ENCODE data around the gene USP48.
A peak's percentile ranks its signal among the peaks of the same experiment; 100 is the strongest.
"Not testable (repeated sequence)": the region's sequence is repeated elsewhere in the genome, so short reads cannot be mapped to it uniquely, and the experiment has no call there.

Gene USP48

DNA sequence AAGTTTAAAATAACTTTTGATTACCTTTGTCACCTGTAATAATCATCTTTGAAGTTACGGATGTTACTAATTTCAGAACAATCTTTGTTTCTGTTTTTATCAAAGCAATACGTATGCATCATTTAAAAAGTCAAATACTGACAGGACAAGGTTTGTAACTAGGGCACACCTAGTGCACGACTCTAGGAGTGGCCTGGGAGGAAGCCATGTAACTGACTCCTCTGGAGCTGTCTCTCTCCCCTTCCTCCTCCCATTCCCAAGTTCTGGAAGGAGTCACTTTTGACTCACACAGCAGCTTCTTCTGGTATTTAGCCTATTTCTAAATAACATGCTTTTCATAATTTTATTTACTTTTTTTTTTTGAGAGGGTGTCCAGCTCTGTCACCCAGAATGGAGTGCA is 102.0 kb downstream of the USP48 start:
- in situ Hi-C loops (cut with HindIII; ENCODE audit: low sequenced_read_pairs): no loop called here

DNA sequence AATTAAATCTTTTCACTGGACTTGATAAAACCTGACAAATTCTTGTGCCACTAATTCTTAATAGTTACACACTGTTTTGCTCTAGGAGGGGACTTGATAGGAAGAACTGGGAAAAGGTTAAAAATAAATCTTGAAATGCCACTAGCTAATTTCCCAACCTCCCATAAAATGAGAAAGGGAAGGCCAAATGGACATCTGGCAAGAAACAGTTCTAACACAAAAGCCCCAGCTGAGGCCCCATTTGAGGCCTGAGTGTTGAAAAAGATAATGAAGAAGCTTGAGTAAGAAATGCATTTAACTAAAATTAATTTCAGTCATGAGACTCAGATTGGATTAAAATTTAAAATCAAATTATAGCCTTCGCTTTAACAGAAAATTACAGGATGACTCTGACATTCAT is 102.6 kb downstream of the USP48 start:
- H3K4me3 ChIP-seq (ENCODE audit: low read depth, low read length): no peak overlapping the region
- TF ChIP-seq, protein P1, sequence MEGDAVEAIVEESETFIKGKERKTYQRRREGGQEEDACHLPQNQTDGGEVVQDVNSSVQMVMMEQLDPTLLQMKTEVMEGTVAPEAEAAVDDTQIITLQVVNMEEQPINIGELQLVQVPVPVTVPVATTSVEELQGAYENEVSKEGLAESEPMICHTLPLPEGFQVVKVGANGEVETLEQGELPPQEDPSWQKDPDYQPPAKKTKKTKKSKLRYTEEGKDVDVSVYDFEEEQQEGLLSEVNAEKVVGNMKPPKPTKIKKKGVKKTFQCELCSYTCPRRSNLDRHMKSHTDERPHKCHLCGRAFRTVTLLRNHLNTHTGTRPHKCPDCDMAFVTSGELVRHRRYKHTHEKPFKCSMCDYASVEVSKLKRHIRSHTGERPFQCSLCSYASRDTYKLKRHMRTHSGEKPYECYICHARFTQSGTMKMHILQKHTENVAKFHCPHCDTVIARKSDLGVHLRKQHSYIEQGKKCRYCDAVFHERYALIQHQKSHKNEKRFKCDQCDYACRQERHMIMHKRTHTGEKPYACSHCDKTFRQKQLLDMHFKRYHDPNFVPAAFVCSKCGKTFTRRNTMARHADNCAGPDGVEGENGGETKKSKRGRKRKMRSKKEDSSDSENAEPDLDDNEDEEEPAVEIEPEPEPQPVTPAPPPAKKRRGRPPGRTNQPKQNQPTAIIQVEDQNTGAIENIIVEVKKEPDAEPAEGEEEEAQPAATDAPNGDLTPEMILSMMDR (IDR thresholded peaks at IDR 0.05; ENCODE audit: low read depth, low read length): no peak
- DNase-seq (ENCODE audit: low read depth, low spot score): no peak
- in situ Hi-C loops (cut with HindIII; ENCODE audit: low sequenced_read_pairs): no loop called here

More for the DNA sequence above, 102.0 kb downstream of the USP48 start:
- no peak for DNase-seq (ENCODE audit: low read depth, low spot score)
- H3K4me3 ChIP-seq (ENCODE audit: low read depth, low read length): no peak overlapping the region
- TF ChIP-seq, protein P1 (IDR thresholded peaks at IDR 0.05; ENCODE audit: low read depth, low read length): no peak

DNA sequence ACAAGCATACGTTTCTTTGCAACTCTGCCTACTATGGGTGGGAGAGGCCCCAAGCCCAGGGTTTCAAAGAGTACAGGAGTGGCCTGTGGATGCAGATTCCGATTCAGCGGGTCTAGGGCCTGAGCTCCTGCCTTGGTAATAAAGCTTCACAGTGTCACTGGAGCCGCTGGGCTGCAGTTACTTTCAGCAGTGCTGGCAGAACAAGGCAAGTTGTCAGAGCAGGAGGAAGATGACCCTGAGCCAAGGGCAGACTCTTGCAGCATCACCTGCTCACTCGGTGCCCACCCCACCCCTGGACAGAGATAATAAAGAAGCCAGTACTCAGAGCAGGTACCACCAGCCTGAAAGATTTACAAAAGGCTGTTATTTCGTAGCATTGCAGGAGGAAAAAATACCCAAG is 105.8 kb downstream of the USP48 start:
- TF ChIP-seq, protein P1 (IDR thresholded peaks at IDR 0.05; ENCODE audit: low read depth, low read length): no peak
- H3K4me3 ChIP-seq (ENCODE audit: low read depth, low read length): no peak overlapping the region
- no peak for DNase-seq (ENCODE audit: low read depth, low spot score)
- in situ Hi-C loops (cut with HindIII; ENCODE audit: low sequenced_read_pairs): no loop called here

DNA sequence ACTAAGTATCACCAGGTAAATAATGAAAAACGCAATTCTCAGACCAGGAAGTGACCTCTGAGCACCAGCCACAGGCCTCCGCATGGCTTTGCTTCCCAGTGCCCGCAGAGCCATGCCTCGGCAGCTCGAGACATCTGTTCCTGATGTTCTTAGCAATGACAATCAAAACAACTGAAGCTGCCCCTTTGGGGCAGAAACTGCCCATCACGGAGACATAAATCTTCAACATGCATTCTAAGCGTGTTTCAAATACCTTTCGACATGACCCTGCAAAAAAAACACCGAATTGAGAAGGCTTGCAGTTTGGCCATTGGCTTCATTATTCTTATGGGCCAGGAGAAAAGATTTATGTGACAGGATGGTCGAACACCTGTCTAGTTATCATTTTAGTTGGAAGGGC is 108.0 kb downstream of the USP48 start:
- in situ Hi-C loops (cut with HindIII; ENCODE audit: low sequenced_read_pairs): no loop called here
- H3K4me3 ChIP-seq (ENCODE audit: low read depth, low read length): no peak overlapping the region
- DNase-seq (ENCODE audit: low read depth, low spot score): no peak
- TF ChIP-seq, protein P1 (IDR thresholded peaks at IDR 0.05; ENCODE audit: low read depth, low read length): no peak

DNA sequence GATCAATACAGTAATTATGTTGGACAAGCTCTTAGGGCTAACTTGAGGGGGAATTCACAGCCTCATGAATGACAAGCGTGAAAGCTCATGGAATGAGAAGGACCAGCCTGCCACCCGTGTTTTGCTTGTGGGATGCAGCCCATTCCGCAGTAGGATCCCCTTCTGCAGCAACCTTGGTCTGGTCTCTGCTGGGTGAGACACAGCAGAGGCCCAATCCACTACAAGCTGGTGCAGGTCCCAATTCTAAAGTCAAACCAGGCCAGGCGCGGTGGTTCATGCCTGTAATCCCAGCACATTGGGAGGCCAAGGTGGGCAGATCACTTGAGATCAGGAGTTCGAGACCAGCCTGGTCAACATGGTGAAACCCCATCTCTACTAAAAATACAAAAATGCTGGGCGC is 109.1 kb downstream of the USP48 start:
- DNase-seq (ENCODE audit: low read depth, low spot score); H3K4me3 ChIP-seq (ENCODE audit: low read depth, low read length); in situ Hi-C loops (cut with HindIII; ENCODE audit: low sequenced_read_pairs): not testable (repeated sequence)

DNA sequence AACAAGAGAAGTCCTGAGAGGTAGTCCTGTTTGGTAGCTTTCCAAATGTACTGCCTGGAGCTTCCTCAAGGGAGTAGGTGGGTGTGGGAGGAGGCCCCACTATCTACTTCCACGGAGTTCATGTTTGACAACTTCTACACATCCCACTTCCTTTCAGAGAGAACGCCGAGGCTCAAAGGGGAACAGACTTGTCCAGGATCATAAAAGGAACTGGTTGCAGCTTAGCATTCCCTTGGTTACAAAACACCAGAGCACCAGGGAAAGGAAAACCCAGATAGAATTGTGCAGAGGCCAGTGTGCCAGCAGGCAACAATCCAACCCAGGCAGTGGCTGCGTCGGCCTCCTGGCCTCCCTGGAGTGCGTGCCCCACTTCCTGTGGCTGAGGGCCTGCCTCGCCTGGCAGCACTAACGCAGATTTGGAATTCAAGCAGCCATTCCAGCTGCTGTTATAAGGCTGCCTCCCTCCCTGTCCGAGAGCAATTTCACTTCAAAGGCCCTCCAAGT is 109.6 kb downstream of the USP48 start:
- TF ChIP-seq, protein P1 (IDR thresholded peaks at IDR 0.05; ENCODE audit: low read depth, low read length): no peak
- in situ Hi-C loops (cut with HindIII; ENCODE audit: low sequenced_read_pairs): no loop called here
- H3K4me3 ChIP-seq (ENCODE audit: low read depth, low read length): no peak overlapping the region
- DNase-seq (ENCODE audit: low read depth, low spot score): peak; percentile 61

DNA sequence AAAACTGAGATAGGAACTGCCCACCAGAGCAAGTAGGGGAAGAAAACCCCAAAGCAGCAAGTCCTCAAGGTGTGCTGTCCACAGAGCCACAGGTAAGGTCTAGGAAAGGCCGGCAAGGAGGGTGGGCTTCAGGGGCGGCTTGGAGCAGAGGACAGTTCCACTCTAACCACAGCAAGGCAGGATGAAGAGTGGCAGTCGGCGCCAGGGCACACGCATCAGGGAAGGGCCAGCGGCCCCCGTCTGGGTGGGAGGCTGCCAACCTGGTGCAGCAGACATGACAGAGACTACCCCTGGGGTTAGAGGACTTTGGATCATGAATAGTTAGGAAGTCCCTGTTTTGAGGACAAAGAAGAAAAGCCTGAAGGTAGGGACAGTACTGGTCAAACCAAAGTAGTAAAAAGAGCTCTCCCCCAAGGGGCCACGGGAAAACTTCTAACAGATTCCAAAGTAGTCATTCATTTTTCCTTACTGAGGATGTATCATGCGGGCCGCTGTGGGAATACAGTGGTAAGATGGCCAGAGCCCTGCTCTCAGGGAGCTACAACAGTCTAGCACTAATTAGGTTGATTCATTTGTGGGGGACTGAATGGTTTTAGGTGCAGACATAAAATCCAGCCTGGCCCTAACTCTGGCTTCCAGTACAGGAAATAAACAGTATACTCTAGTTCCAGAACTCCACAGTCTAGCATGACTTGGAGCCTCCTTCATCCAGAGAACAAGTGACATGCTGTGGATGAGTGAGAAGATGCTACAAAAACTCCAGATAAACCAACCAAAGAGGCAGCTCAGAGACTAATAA is 110.3 kb downstream of the USP48 start:
- TF ChIP-seq, protein P1 (IDR thresholded peaks at IDR 0.05; ENCODE audit: low read depth, low read length): no peak
- in situ Hi-C loops (cut with HindIII; ENCODE audit: low sequenced_read_pairs): no loop called here

More for the DNA sequence above, 110.3 kb downstream of the USP48 start:
- H3K4me3 ChIP-seq (ENCODE audit: low read depth, low read length): no peak overlapping the region
- DNase-seq (ENCODE audit: low read depth, low spot score): no peak

Measured in astrocyte of the spinal cord (primary cell).